ENCODE results near the gene GABBR2. TPM values are rescaled to one million over a fixed set of nuclear protein-coding genes. Genes with fewer than 3 reads are reported as not detected.
A peak's percentile ranks its signal among the peaks of the same experiment; 100 is the strongest.

The GABBR2 gene
- total RNA-seq, 1 donor from 2014 or later, result 0.75 TPM

DNA sequence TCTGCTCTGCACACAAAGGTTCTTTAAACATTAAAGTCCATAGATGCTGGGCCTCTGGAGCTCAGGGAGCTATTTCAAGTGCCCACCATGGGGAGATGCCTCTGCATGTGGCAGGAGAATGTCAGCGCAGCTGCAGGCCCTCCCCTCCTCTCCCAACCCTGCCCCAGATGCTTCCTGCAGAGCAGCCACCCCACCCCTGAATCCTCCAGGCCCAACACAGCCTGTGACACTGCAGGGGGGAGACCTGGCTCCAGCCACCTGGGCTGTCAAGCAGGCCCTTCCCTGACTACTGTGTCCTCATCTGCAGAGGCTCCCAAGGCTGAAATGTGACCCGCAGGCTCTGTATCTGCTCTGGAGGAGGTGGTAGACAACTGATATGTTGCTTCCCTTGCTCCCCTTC lies 213.9 kb downstream of the GABBR2 start:
- DNase-seq (ENCODE audit: low read depth), result no peak
- no peak overlapping the region for H3K4me3 ChIP-seq (ENCODE audit: low read depth, low read length)
- TF ChIP-seq, protein P1, sequence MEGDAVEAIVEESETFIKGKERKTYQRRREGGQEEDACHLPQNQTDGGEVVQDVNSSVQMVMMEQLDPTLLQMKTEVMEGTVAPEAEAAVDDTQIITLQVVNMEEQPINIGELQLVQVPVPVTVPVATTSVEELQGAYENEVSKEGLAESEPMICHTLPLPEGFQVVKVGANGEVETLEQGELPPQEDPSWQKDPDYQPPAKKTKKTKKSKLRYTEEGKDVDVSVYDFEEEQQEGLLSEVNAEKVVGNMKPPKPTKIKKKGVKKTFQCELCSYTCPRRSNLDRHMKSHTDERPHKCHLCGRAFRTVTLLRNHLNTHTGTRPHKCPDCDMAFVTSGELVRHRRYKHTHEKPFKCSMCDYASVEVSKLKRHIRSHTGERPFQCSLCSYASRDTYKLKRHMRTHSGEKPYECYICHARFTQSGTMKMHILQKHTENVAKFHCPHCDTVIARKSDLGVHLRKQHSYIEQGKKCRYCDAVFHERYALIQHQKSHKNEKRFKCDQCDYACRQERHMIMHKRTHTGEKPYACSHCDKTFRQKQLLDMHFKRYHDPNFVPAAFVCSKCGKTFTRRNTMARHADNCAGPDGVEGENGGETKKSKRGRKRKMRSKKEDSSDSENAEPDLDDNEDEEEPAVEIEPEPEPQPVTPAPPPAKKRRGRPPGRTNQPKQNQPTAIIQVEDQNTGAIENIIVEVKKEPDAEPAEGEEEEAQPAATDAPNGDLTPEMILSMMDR (conservative IDR thresholded peaks at IDR 0.05; ENCODE audit: low read depth, low read length), result no peak

DNA sequence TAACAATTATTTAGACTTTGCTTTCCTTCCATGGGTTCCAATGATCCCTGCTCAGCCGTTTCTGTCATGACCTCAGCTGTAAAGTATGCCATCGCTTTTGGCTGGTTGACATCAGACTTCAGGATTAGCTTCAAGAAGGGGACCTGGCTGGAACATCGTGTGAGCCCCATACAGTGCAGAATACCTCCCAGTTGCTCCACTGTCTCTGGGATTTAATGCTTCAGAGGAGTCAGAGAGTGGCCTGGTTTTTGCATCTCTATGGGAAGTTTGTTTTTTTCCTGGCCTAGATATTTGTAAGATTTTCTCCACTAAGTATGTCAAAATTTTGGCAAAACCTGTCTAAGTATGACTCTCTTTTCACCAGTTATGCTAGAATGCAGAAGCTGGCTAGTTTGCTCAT lies 216.9 kb downstream of the GABBR2 start:
- no peak overlapping the region for H3K4me3 ChIP-seq (ENCODE audit: low read depth, low read length)
- TF ChIP-seq, protein P1 (conservative IDR thresholded peaks at IDR 0.05; ENCODE audit: low read depth, low read length), result no peak
- peak; percentile 23 for DNase-seq (ENCODE audit: low read depth)

DNA sequence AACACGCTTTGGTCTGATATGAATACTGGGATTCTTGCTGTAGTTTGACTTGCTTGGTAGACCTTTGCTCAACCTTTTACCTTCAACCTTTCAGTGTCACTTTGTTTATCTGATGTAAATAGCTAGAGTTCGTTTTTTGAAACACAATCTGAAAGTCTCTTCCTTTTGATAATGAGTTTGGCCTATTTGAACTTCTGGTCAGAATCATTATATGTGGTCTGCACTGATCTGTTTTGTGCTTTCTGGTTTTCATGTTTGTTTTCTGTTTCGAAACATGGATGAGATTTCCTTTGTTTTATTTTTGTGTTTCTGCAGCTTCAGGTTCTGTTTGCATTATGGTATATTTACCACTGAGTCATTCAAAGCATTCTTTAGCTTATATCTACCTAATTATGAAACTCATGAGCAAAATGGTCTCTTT lies 217.5 kb downstream of the GABBR2 start:
- TF ChIP-seq, protein P1 (conservative IDR thresholded peaks at IDR 0.05; ENCODE audit: low read depth, low read length), result no peak
- no peak for DNase-seq (ENCODE audit: low read depth)

DNA sequence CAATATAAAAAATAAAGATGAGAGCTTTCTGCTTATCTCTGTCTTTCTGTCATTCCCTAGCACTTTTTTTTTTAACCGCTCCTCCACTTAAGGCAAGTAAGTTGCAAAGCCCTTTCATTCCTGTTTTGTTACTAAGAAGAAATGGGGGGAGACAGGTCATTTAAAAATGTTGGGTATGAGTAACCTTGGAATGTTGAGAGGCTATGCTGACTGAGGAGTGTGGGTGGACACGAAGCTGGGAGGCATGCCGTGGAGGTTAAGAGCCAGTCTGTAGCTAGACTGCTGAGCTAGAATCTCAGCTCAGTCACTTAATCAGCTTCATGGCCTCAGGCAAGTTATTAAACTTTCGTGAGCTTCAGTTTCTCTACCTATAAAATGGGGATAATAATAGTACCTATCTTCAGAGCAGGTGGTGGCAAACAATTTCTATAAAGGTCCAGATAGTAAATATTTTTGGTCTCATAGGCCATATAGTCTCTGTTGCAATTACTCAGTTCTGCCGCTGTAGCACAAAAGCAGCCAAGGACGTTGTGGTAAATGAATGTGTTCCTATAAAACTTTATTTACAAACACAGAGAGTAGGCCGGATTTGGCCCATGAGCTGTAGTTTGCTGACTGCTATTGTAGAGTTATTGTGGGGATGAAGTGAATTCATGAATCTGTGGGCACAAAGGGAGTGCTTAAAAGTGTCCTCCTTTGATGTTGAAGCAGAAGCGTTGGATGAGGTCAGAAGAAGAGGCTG lies 220.0 kb downstream of the GABBR2 start:
- no peak overlapping the region for H3K4me3 ChIP-seq (ENCODE audit: low read depth, low read length)
- TF ChIP-seq, protein P1 (conservative IDR thresholded peaks at IDR 0.05; ENCODE audit: low read depth, low read length), result no peak
- peak; percentile 71 for DNase-seq (ENCODE audit: low read depth)

More for the DNA sequence above, 217.5 kb downstream of the GABBR2 start:
- no peak overlapping the region for H3K4me3 ChIP-seq (ENCODE audit: low read depth, low read length)

DNA sequence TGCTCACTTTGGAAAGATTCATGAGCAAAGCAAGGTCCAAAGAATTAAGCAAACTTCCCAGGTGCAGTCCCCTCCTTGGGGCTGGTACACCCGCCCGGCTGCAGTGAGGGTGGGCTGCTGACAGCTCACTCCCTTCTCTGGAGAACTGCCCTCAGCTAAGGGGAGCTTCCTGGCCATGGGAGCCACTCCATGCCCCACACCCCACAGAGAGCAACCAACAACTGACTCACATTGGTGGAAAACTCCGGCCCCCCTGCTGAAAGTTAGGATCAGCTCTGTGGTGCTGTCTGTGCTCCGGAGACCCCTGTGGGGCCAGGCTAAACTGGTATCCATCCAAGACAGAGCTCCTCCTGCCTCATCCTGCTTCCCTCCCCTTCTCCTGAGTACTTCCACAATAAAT lies 223.0 kb downstream of the GABBR2 start:
- DNase-seq (ENCODE audit: low read depth), result no peak
- TF ChIP-seq, protein P1 (conservative IDR thresholded peaks at IDR 0.05; ENCODE audit: low read depth, low read length), result no peak
- no peak overlapping the region for H3K4me3 ChIP-seq (ENCODE audit: low read depth, low read length)

DNA sequence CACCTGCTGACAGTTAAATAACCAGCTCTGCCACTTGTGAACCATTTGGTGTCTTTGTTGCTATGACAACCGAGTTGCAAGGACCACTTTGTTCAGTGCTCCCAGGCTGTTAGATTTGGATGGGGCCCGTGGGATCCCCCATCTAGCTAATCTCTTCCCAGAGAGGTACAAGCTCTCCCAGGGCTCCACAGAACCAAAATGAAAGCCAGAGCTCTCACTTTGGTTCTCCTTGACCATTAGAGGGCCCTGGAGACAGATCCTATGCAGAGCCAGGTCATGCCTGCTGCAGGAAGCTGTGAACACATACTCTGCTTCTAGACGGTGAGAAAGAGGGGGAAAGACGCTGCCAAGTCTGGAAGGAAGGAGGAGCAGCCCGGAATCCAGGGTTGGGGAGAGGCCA lies 224.6 kb downstream of the GABBR2 start:
- H3K4me3 ChIP-seq (ENCODE audit: low read depth, low read length), result no peak overlapping the region
- TF ChIP-seq, protein P1 (conservative IDR thresholded peaks at IDR 0.05; ENCODE audit: low read depth, low read length), result peak; percentile 19
- DNase-seq (ENCODE audit: low read depth), result no peak

DNA sequence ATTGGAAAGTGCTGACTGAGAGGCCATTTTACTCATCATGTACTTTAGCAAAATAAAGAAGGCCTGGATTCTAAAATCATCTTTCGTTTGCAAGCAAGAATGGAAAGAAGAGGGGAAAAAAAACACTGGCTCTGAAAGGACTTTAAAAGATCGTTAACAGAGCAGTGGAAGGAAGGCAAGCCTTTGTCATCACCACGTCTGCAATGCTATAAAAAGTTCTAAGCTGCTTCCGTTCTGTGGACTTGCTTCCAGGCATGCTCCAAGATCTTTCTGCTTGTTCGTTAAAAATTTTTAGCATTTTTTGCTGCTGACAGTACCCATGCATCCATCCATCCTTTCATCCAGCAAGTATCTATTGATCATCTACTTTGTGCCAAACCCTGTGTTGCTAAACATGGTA lies 226.5 kb downstream of the GABBR2 start:
- no peak overlapping the region for H3K4me3 ChIP-seq (ENCODE audit: low read depth, low read length)
- TF ChIP-seq, protein P1 (conservative IDR thresholded peaks at IDR 0.05; ENCODE audit: low read depth, low read length), result no peak
- DNase-seq (ENCODE audit: low read depth), result no peak
